Epithelial cell of proximal tubule (primary cell): Measurements from ENCODE around the gene GNB1. TPM values are rescaled to one million over a fixed set of nuclear protein-coding genes. Genes with fewer than 3 reads are reported as not detected.

Source experiments
- DNase-seq: peaks from one replicate; pipeline ENCODE4 v3.0.0-alpha.2; 2011; ENCODE audit warnings: low read depth
- H3K4me3 ChIP-seq: 2 replicates; pipeline ENCODE4 v1.5.1; 2011; ENCODE audit warnings: low read depth, mild to moderate bottlenecking, low read length
- CTCF ChIP-seq: conservative IDR thresholded peaks from 2 replicates; pipeline ENCODE4 v1.5.1; 2012; ENCODE audit warnings: low read depth, mild to moderate bottlenecking, low read length
- total RNA-seq: library from RNA; depleted of rRNA; stranded (reverse); fragments of >200 nt; gene quantifications from 2 replicates; pipeline ENCODE4 v1.2.3, GENCODE V29; 2015

The GNB1 gene
- total RNA-seq, 1 donor from 2014 or later, result 200 TPM

GRCh38 chr1:1836119-1836518, 54.8 kb downstream of the GNB1 start:
- TF ChIP-seq CTCF, result no peak
- no peak for DNase-seq

GRCh38 chr1:1835546-1835945, 55.3 kb downstream of the GNB1 start:
- no peak overlapping the region for H3K4me3 ChIP-seq
- no peak for DNase-seq
- TF ChIP-seq CTCF, result no peak

More at GRCh38 chr1:1836119-1836518, 54.8 kb downstream of the GNB1 start:
- no peak overlapping the region for H3K4me3 ChIP-seq

- TF ChIP-seq CTCF, result no peak
- no peak overlapping the region for H3K4me3 ChIP-seq
- peak; percentile 41 for DNase-seq
Observed at GRCh38 chr1:1833916-1834325, 57.0 kb downstream of the GNB1 start.

GRCh38 chr1:1833456-1833855, 57.4 kb downstream of the GNB1 start:
- no peak for TF ChIP-seq CTCF
- no peak overlapping the region for H3K4me3 ChIP-seq
- no peak for DNase-seq

GRCh38 chr1:1832820-1833219, 58.1 kb downstream of the GNB1 start:
- no peak overlapping the region for H3K4me3 ChIP-seq
- no peak for DNase-seq
- no peak for TF ChIP-seq CTCF

- no peak for TF ChIP-seq CTCF
- no peak for DNase-seq
- H3K4me3 ChIP-seq, result no peak overlapping the region
Observed at GRCh38 chr1:1832166-1832565, 58.7 kb downstream of the GNB1 start.

- no peak for TF ChIP-seq CTCF
- no peak for DNase-seq
- H3K4me3 ChIP-seq, result no peak overlapping the region
Observed at GRCh38 chr1:1827089-1827848, 63.6 kb downstream of the GNB1 start.
